SK-N-SH (cell line): ENCODE results near the gene TSTD1. TPM values are rescaled to one million over a fixed set of nuclear protein-coding genes. Genes with fewer than 3 reads are reported as not detected.

Experiments
- CTCF ChIA-PET: fragments of 300-600, 350-600 bp; formaldehyde crosslinking; extraction: SDS; loops from one replicate; lab custom pipeline; 2021; lab: Yijun Ruan, JAX
- POLR2A ChIA-PET: fragments of 350-600 bp; sonication (Branson Sonifier 250); formaldehyde crosslinking; extraction: SDS; loops from one replicate; lab custom pipeline; 2020; ENCODE audit warnings: antibody characterized with exemption, inconsistent platforms; lab: Yijun Ruan, JAX
- DNase-seq: peaks from one replicate; pipeline ENCODE4 v3.0.0; 2012
- H2AFZ ChIP-seq: fragments of 200-600 bp; sonication (generic); 2 replicates; pipeline ENCODE4 v1.8.1; 2016; ENCODE audit warnings: antibody characterized with exemption, mild to moderate bottlenecking, low read depth
- H3F3A ChIP-seq: fragments of 200-600 bp; sonication (generic); replicated peaks from 2 replicates; pipeline ENCODE3; 2016; ENCODE audit warnings: antibody characterized with exemption, mild to moderate bottlenecking; ENCODE audit not compliant: insufficient read depth
- H3K27ac ChIP-seq, 2 experiments: fragments of 200-500 bp in 1 of 2; fragments of 200-600 bp in 1 of 2; sonication (Bioruptor generic) in 1 of 2; sonication (generic), shearing (Covaris generic) in 1 of 2; 2 replicates each; pipeline versions ENCODE4 v1.5.1 to v1.6.1; 2014 to 2016; ENCODE audit warnings: low read depth in 2 of 2, inconsistent platforms in 1 of 2, low read length in 1 of 2, mild to moderate bottlenecking in 1 of 2, mixed read lengths in 1 of 2
- H3K27me3 ChIP-seq: fragments of 200-600 bp; sonication (generic), shearing (Covaris generic); 2 replicates; pipeline ENCODE4 v1.6.1; 2016; ENCODE audit warnings: mixed run types; ENCODE audit not compliant: insufficient read depth
- H3K36me3 ChIP-seq, 2 experiments: fragments of 200-500 bp in 1 of 2; fragments of 200-600 bp in 1 of 2; sonication (Bioruptor generic) in 1 of 2; sonication (generic) in 1 of 2; replicated peaks in 1 of 2; 2 replicates each; pipeline versions ENCODE3 to v1.5.1; 2014 to 2016; ENCODE audit warnings: low read length in 1 of 2, mild to moderate bottlenecking in 1 of 2; ENCODE audit not compliant: insufficient read depth in 2 of 2, control insufficient read depth in 1 of 2
- H3K4me1 ChIP-seq, 2 experiments: fragments of 200-500 bp in 1 of 2; fragments of 200-600 bp in 1 of 2; sonication (Bioruptor generic) in 1 of 2; sonication (generic), shearing (Covaris generic) in 1 of 2; 2 replicates each; pipeline versions ENCODE4 v1.5.1 to v1.6.1; 2014 to 2016; ENCODE audit warnings: low read depth in 1 of 2, low read length in 1 of 2, mixed run types in 1 of 2; ENCODE audit not compliant: insufficient read depth in 2 of 2, control insufficient read depth in 1 of 2
- H3K4me2 ChIP-seq: fragments of 200-600 bp; sonication (generic), shearing (Covaris generic); 2 replicates; pipeline ENCODE4 v1.6.1; 2017; ENCODE audit warnings: mixed run types
- H3K4me3 ChIP-seq, 2 experiments: fragments of 200-500 bp in 1 of 2; fragments of 200-600 bp in 1 of 2; sonication (Bioruptor generic) in 1 of 2; sonication (generic), shearing (Covaris generic) in 1 of 2; 2 replicates each; pipeline versions ENCODE4 v1.5.1 to v1.8.1; 2014 to 2016; ENCODE audit warnings: low read depth in 2 of 2, inconsistent platforms in 1 of 2, low read length in 1 of 2, mild to moderate bottlenecking in 1 of 2, mixed read lengths in 1 of 2, moderate library complexity in 1 of 2
- H3K79me2 ChIP-seq: fragments of 200-600 bp; sonication (generic); 2 replicates; pipeline ENCODE4 v1.8.1; 2017; ENCODE audit warnings: mild to moderate bottlenecking; ENCODE audit not compliant: insufficient read depth
- H3K9ac ChIP-seq: fragments of 200-600 bp; sonication (generic); 2 replicates; pipeline ENCODE4 v1.6.1; 2017; ENCODE audit warnings: mixed run types
- H3K9me2 ChIP-seq: fragments of 200-600 bp; sonication (generic); 2 replicates; pipeline ENCODE4 v1.6.1; 2017; ENCODE audit warnings: mixed run types
- H3K9me3 ChIP-seq: fragments of 200-600 bp; sonication (generic); 2 replicates; pipeline ENCODE4 v1.6.1; 2017; ENCODE audit warnings: mixed run types, mild to moderate bottlenecking, moderate library complexity
- H4K20me1 ChIP-seq: fragments of 200-600 bp; sonication (generic); 2 replicates; pipeline ENCODE4 v1.6.1; 2017; ENCODE audit warnings: mild to moderate bottlenecking, mixed run types; ENCODE audit not compliant: insufficient read depth
- EZH2phosphoT487 ChIP-seq: fragments of 200-600 bp; sonication (generic); IDR thresholded peaks from 2 replicates; pipeline ENCODE4 v1.6.1; 2017; ENCODE audit warnings: low read depth, mixed run types, mild to moderate bottlenecking, antibody characterized with exemption, moderate library complexity, borderline replicate concordance
- JUND ChIP-seq: IDR thresholded peaks from 2 replicates; pipeline ENCODE4 v1.4.0; 2012
- MAX ChIP-seq: IDR thresholded peaks from 2 replicates; pipeline ENCODE4 v1.4.0; 2012; ENCODE audit warnings: low read depth
- MEF2A ChIP-seq: IDR thresholded peaks from 2 replicates; pipeline ENCODE4 v1.4.0; 2012; ENCODE audit warnings: low read depth, borderline replicate concordance
- MXI1 ChIP-seq: IDR thresholded peaks from 2 replicates; pipeline ENCODE4 v1.6.1; 2012; ENCODE audit warnings: mild to moderate bottlenecking, low read depth, low read length, improper control_type of control experiment
- NFIC ChIP-seq: IDR thresholded peaks from 2 replicates; pipeline ENCODE4 v1.4.0; 2012; ENCODE audit warnings: borderline replicate concordance
- NRF1 ChIP-seq: IDR thresholded peaks from 2 replicates; pipeline ENCODE4 v1.6.1; 2012; ENCODE audit warnings: low read depth, mild to moderate bottlenecking, low read length
- PBX3 ChIP-seq: IDR thresholded peaks from 2 replicates; pipeline ENCODE4; 2012
- POLR2AphosphoS5 ChIP-seq: IDR thresholded peaks from 2 replicates; pipeline ENCODE4 v1.6.1; 2012; ENCODE audit warnings: low read depth, low read length
- REST ChIP-seq: IDR thresholded peaks from 2 replicates; pipeline ENCODE4 v1.6.1; 2012; ENCODE audit warnings: mild to moderate bottlenecking, low read depth, low read length, moderate library complexity
- SIN3A ChIP-seq: IDR thresholded peaks from 2 replicates; pipeline ENCODE4 v1.6.1; 2012; ENCODE audit warnings: low read depth, mild to moderate bottlenecking, low read length, moderate library complexity, borderline replicate concordance
- SMC3 ChIP-seq: IDR thresholded peaks from 2 replicates; pipeline ENCODE4 v1.6.1; 2012; ENCODE audit warnings: low read depth, low read length, improper control_type of control experiment
- TEAD4 ChIP-seq: IDR thresholded peaks from 2 replicates; pipeline ENCODE4 v1.4.0; 2012; ENCODE audit warnings: mild to moderate bottlenecking, borderline replicate concordance; ENCODE audit not compliant: insufficient read depth
- USF1 ChIP-seq: IDR thresholded peaks from 2 replicates; pipeline ENCODE4 v1.4.0; 2012; ENCODE audit warnings: low read depth, borderline replicate concordance
- USF2 ChIP-seq: fragments of 150-350 bp; IDR thresholded peaks from 2 replicates; pipeline ENCODE4 v1.6.1; 2017; ENCODE audit warnings: antibody characterized with exemption, low read length, low read depth, borderline replicate concordance
- YY1 ChIP-seq: IDR thresholded peaks from 2 replicates; pipeline ENCODE4 v1.4.0; 2012; ENCODE audit warnings: low read depth, mild to moderate bottlenecking
- ZBTB33 ChIP-seq: IDR thresholded peaks from 2 replicates; pipeline ENCODE4 v1.4.0; 2012; ENCODE audit warnings: low read depth, borderline replicate concordance
- polyA plus RNA-seq, 3 experiments: library from polyadenylated mRNA; depleted of rRNA; stranded (reverse); fragments of >200 nt; gene quantifications; 2 replicates each; pipeline ENCODE4 v1.2.3, GENCODE V29; 2012

TSTD1 gene
- polyA plus RNA-seq, 1 of the 3 experiments (the other 2 are of a cell fraction): 93.9 TPM

- Histone ChIP-seq H3K79me2 (peaks cover 22% of the 10 kb centered on the region), H2AFZ (peak overlapping the region; percentile 80), H3K9me2 (no peaks in the 10 kb centered on the region), H3K9ac (peak overlapping the region; percentile 76)
- ChIA-PET POLR2A (interaction anchor here (1.4 to 3.2 kb wide), 2 partner anchors 73 to 109 kb away, joined by 3 to 12 read pairs; partner anchors contain the start of genes NIT1, PFDN2 and UFC1), CTCF (interaction anchor here (3.2 kb wide), 1 partner anchor 52 kb away, joined by 26 read pairs; no protein-coding TSS in a partner anchor)
- DNase-seq: no peak
- TF ChIP-seq MEF2A (no peak), REST (no peak), USF1 (no peak), MXI1 (no peak), PBX3 (no peak), TEAD4 (no peak), NFIC (no peak), YY1 (no peak), NRF1 (no peak), EZH2phosphoT487 (no peak), JUND (no peak), SIN3A (no peak), MAX (no peak), ZBTB33 (no peak), SMC3 (no peak), POLR2AphosphoS5 (no peak), USF2 (no peak)
- TF ChIP-seq, all 33 proteins: peak for 0
- Histone ChIP-seq H3K4me3 (peak overlapping the region; percentile 69 to 75), H4K20me1 (no peaks in the 10 kb centered on the region), H3K9me3 (no peaks in the 10 kb centered on the region), H3K4me2 (peak overlapping the region; percentile 90), H3K27me3 (no peaks in the 10 kb centered on the region), H3K36me3 (peaks cover 19 to 33% of the 10 kb centered on the region in 2 experiments), H3K4me1 (peaks cover 0 to 7% of the 10 kb centered on the region in 2 experiments; a peak in 2 of 4 replicates), H3F3A (peaks cover 5% of the 10 kb centered on the region), H3K27ac (peak overlapping the region; percentile 93 to 99)
These were observed 5.8 kb upstream of the TSTD1 start for GRCh38 chr1:161044535-161044907.
